Endothelial cell of umbilical vein (primary cell): ENCODE results near the gene CIZ1. TPM values are rescaled to one million over a fixed set of nuclear protein-coding genes. Genes with fewer than 3 reads are reported as not detected.

Experiments
- BruUV-seq: library from RNA; stranded (reverse); fragments of 400-500 nt; replicated peaks from 2 replicates; lab custom pipeline; 2021; lab: Mats Ljungman, UMichigan
- CTCF ChIA-PET: fragments of 300-600, 350-600 bp; sonication (Branson Sonifier 250); formaldehyde crosslinking; loops from one replicate; lab custom pipeline; 2021; ENCODE audit warnings: antibody characterized with exemption, inconsistent platforms; lab: Charles Lee
- POLR2A ChIA-PET: fragments of 300-600, 350-600 bp; sonication (Branson Sonifier 250); formaldehyde crosslinking; loops from one replicate; lab custom pipeline; 2021; ENCODE audit warnings: antibody characterized with exemption, inconsistent platforms; lab: Charles Lee
- DNase-seq: peaks from one replicate; pipeline ENCODE4 v3.0.0-alpha.2; 2011; ENCODE audit warnings: low read depth, low spot score
- FAIRE-seq: peaks from 2 replicates; lab custom pipeline; 2011; peaks lifted over from hg19 to GRCh38; lab: Jason Lieb, UNC
- H2AFZ ChIP-seq: 2 replicates; pipeline ENCODE4 v1.6.0; 2012; ENCODE audit warnings: low read depth, low read length, control low read depth, inconsistent platforms
- H3K27ac ChIP-seq: 2 replicates; pipeline ENCODE4 v1.5.1; 2011; ENCODE audit warnings: low read depth, mild to moderate bottlenecking, control low read depth, low read length, moderate library complexity; ENCODE audit not compliant: insufficient read depth
- H3K27me3 ChIP-seq, 2 experiments: 2 replicates each; pipeline versions ENCODE4 v1.6.0 to v1.6.1; 2011; ENCODE audit warnings: low read length in 2 of 2, mixed read lengths in 1 of 2; ENCODE audit not compliant: control insufficient read depth in 2 of 2, insufficient read depth in 2 of 2
- H3K36me3 ChIP-seq, 2 experiments: 2 replicates in 1 of 2; 3 replicates in 1 of 2; pipeline ENCODE4 v1.5.1; 2011; ENCODE audit warnings: low read length in 2 of 2, mild to moderate bottlenecking in 1 of 2, moderate library complexity in 1 of 2; ENCODE audit not compliant: control insufficient read depth in 2 of 2, insufficient read depth in 2 of 2; ENCODE audit errors: extremely low read depth in 1 of 2
- H3K4me1 ChIP-seq: 3 replicates; pipeline ENCODE4 v1.5.1; 2011; ENCODE audit warnings: mild to moderate bottlenecking, low read length; ENCODE audit not compliant: control insufficient read depth, insufficient read depth; ENCODE audit errors: extremely low read depth
- H3K4me2 ChIP-seq: 2 replicates; pipeline ENCODE4 v1.6.1; 2011; ENCODE audit warnings: low read length, control low read depth, mixed read lengths; ENCODE audit not compliant: insufficient read depth
- H3K4me3 ChIP-seq, 3 experiments: fragments of 200-600 bp in 1 of 3; sonication (generic), shearing (Covaris generic) in 1 of 3; replicated peaks in 1 of 3; 2 replicates each; pipeline ENCODE4 v1.5.1; 2011 to 2016; ENCODE audit warnings: control low read depth in 3 of 3, low read length in 3 of 3, mild to moderate bottlenecking in 2 of 3, inconsistent platforms in 1 of 3, low read depth in 1 of 3, moderate library complexity in 1 of 3; ENCODE audit not compliant: insufficient read depth in 1 of 3
- H3K79me2 ChIP-seq: 2 replicates; pipeline ENCODE4 v1.6.0; 2012; ENCODE audit warnings: low read length, inconsistent platforms; ENCODE audit not compliant: control insufficient read depth, insufficient read depth
- H3K9ac ChIP-seq: replicated peaks from 2 replicates; pipeline ENCODE3; 2011; ENCODE audit warnings: low read length, control low read depth; ENCODE audit not compliant: insufficient read depth; ENCODE audit errors: extremely low read depth
- H3K9me1 ChIP-seq: replicated peaks from 3 replicates; pipeline ENCODE4 v1.6.0; 2011; ENCODE audit warnings: mild to moderate bottlenecking, low read length; ENCODE audit not compliant: control insufficient read depth, insufficient read depth; ENCODE audit errors: extremely low read depth
- H3K9me3 ChIP-seq: replicated peaks from 2 replicates; pipeline ENCODE4 v1.5.1; 2012; ENCODE audit warnings: low read length, inconsistent platforms; ENCODE audit not compliant: control insufficient read depth, insufficient read depth
- H4K20me1 ChIP-seq: replicated peaks from 2 replicates; pipeline ENCODE3; 2011; ENCODE audit warnings: mild to moderate bottlenecking, low read length; ENCODE audit not compliant: control insufficient read depth, insufficient read depth; ENCODE audit errors: extremely low read depth
- EZH2 ChIP-seq: IDR thresholded peaks from 2 replicates; pipeline ENCODE4 v1.6.1; 2012; ENCODE audit warnings: borderline replicate concordance, low read depth, mild to moderate bottlenecking, moderate library complexity, low read length, inconsistent platforms; ENCODE audit not compliant: severe bottlenecking
- FOS ChIP-seq: IDR thresholded peaks from 2 replicates; pipeline ENCODE4 v1.6.1; 2011; ENCODE audit warnings: mild to moderate bottlenecking, low read length, moderate library complexity, borderline replicate concordance; ENCODE audit not compliant: insufficient read depth
- GATA2 ChIP-seq: IDR thresholded peaks from 2 replicates; pipeline ENCODE4 v1.7.0; 2011; ENCODE audit warnings: low read depth, mild to moderate bottlenecking, moderate library complexity, mixed read lengths, low read length; ENCODE audit not compliant: insufficient read length, insufficient read depth
- JUN ChIP-seq: IDR thresholded peaks from 2 replicates; pipeline ENCODE4 v1.6.1; 2011; ENCODE audit warnings: borderline replicate concordance, low read depth; ENCODE audit not compliant: insufficient read length, insufficient read depth
- MYC ChIP-seq: IDR thresholded peaks from one replicate; pipeline ENCODE4 v1.6.1; 2011; ENCODE audit warnings: mild to moderate bottlenecking, low read depth, low read length
- POLR2A ChIP-seq: IDR thresholded peaks from 2 replicates; pipeline ENCODE4 v1.6.1; 2012; ENCODE audit warnings: low read depth, mild to moderate bottlenecking, control low read depth, low read length
- POLR2AphosphoS5 ChIP-seq: IDR thresholded peaks from 2 replicates; pipeline ENCODE4 v1.6.1; 2012; ENCODE audit warnings: low read depth, mild to moderate bottlenecking, control low read depth, low read length, moderate library complexity; ENCODE audit not compliant: insufficient read depth
- dilution Hi-C: fragments of 300-500 bp; cut with MboI; formaldehyde crosslinking; loops from one replicate; pipeline ENCODE4 v1.15.0; 2019; ENCODE audit warnings: low sequenced_read_pairs; ENCODE audit not compliant: extremely low pct_ligation_motif_present
- intact Hi-C: fragments of 100-400 bp; cut with micrococcal nuclease; formaldehyde crosslinking; loops from one replicate; pipeline ENCODE4 v1.10.0; 2022
- polyA plus RNA-seq, 4 experiments: library from polyadenylated mRNA; depleted of rRNA in 3 of 4; stranded (reverse) in 3 of 4; unstranded in 1 of 4; fragments of >200 nt; gene quantifications; 2 replicates each; pipeline versions ENCODE4 v1.2.1 to v1.2.3, GENCODE V29; 2011 to 2012; ENCODE audit warnings: missing spikeins in 1 of 4
- total RNA-seq: library from RNA; stranded (reverse); gene quantifications from 2 replicates; pipeline ENCODE4 v1.2.3, GENCODE V29; 2021
- TF ChIP-seq, protein P1 (sequence below), 2 donors: IDR thresholded peaks; 1 replicate in 1 of 2; 2 replicates in 1 of 2; pipeline ENCODE4 v1.5.1; 2011; ENCODE audit warnings: low read length in 2 of 2, mild to moderate bottlenecking in 2 of 2, moderate library complexity in 2 of 2, control low read depth in 1 of 2, inconsistent platforms in 1 of 2, low read depth in 1 of 2; ENCODE audit not compliant: insufficient read depth in 1 of 2; ENCODE audit errors: extremely low read depth in 1 of 2
- TF ChIP-seq, protein P2 (sequence below): IDR thresholded peaks from 2 replicates; pipeline ENCODE4 v1.6.1; 2011; ENCODE audit not compliant: insufficient read depth, insufficient read length

The CIZ1 gene
- total and polyA plus RNA-seq, 2 donors (not counting 3 experiments of a cell fraction or from before 2014, with no cell fraction given), result 88.3 to 150 TPM

DNA sequence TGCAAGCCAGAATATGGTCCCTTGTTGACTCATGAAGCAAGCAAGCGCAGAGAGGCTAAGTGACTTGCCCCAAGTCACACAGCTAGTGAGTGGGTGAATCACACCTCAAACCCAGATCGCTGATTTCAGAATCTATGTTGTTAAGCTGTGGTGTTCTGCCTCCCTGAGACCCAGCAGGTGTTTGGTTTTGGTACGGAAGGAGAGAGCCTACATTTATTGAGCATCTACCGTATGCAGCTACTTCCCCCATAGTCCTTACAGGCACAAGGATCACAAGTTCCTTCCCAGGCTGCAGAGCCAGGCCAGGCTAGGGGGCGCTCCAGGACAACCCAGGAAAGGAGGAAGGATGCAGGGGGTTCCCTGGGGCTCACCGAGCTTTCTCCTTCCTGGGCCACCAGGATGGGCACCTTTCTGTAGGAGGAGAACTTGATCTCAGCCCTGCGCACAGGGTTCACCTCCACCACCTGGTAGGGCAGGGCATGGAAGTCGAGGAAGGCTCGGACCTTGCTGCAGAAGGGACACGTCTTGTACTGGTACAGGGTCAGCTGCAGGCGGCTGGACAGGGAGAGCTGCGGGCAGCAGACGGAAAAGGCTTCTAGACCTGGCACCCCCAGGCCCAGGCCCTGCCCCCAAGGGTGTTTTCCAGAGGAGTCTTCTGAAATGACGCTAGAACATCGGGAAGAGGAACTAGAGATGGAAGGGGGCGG lies 66.3 kb downstream of the CIZ1 start:
- CTCF ChIA-PET, result interaction anchor here (0.6 to 2.1 kb wide), 13 partner anchors 7 to 181 kb away, joined by 3 to 12 read pairs (median 4); partner anchors contain the start of genes BBLN and NAIF1
- Histone ChIP-seq H4K20me1 (no peaks in the 10 kb centered on the region), H3K9me1 (no peaks in the 10 kb centered on the region), H3K4me1 (peaks cover 11% of the 10 kb centered on the region), H3K27me3 (no peaks in the 10 kb centered on the region), H2AFZ (no peak overlapping the region), H3K4me2 (no peak overlapping the region), H3K9ac (no peak overlapping the region), H3K4me3 (no peak overlapping the region), H3K36me3 (peaks cover 0 to 16% of the 10 kb centered on the region in 2 experiments), H3K79me2 (peaks cover 11% of the 10 kb centered on the region), H3K9me3 (no peaks in the 10 kb centered on the region), H3K27ac (no peak overlapping the region)
- no TSS peak for BruUV-seq
- FAIRE-seq, result no peak
- POLR2A ChIA-PET, result no interaction called here
- DNase-seq, result peak; percentile 56
- TF ChIP-seq, protein P1, sequence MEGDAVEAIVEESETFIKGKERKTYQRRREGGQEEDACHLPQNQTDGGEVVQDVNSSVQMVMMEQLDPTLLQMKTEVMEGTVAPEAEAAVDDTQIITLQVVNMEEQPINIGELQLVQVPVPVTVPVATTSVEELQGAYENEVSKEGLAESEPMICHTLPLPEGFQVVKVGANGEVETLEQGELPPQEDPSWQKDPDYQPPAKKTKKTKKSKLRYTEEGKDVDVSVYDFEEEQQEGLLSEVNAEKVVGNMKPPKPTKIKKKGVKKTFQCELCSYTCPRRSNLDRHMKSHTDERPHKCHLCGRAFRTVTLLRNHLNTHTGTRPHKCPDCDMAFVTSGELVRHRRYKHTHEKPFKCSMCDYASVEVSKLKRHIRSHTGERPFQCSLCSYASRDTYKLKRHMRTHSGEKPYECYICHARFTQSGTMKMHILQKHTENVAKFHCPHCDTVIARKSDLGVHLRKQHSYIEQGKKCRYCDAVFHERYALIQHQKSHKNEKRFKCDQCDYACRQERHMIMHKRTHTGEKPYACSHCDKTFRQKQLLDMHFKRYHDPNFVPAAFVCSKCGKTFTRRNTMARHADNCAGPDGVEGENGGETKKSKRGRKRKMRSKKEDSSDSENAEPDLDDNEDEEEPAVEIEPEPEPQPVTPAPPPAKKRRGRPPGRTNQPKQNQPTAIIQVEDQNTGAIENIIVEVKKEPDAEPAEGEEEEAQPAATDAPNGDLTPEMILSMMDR (IDR thresholded peaks at IDR 0.05; ENCODE audit: extremely low read depth in 1 of 2, insufficient read depth in 1 of 2, low read depth in 1 of 2, low read length in 2 of 2), result peak; percentile 58 to 67
- no peak for TF ChIP-seq GATA2
- no peak for TF ChIP-seq POLR2A
- dilution Hi-C loops (no loop called here), intact Hi-C loops (no loop called here)

DNA sequence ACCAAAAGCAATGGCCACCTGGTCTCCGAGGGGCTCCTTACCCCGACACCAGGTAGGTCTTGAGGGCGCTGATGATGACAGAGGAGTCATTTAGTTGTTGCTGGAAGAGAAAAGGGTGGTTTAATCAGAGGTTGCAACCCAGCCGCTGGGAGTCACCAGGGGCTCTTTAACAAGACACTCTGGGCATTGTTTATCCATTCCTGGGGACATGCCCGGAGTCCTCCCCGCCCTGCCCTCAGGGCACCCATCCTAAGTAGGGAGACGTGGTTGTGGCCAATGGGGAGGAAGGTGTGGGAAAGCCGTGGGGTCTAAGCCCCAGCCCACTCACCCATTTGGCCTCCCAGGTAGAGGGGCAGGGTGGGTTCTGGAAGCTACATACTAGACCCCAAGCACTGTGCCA lies 66.9 kb downstream of the CIZ1 start:
- Histone ChIP-seq H3K4me2 (no peak overlapping the region), H3K79me2 (peaks cover 11% of the 10 kb centered on the region), H3K27ac (no peak overlapping the region), H3K9ac (no peak overlapping the region), H3K27me3 (no peaks in the 10 kb centered on the region), H3K4me1 (peaks cover 11% of the 10 kb centered on the region), H3K9me3 (no peaks in the 10 kb centered on the region), H3K9me1 (no peaks in the 10 kb centered on the region), H4K20me1 (no peaks in the 10 kb centered on the region), H2AFZ (no peak overlapping the region), H3K36me3 (peaks cover 0 to 16% of the 10 kb centered on the region in 2 experiments), H3K4me3 (no peak overlapping the region)
- CTCF ChIA-PET, result interaction anchor here (0.6 to 2.1 kb wide), 12 partner anchors 10 to 181 kb away, joined by 3 to 12 read pairs (median 4); partner anchors contain the start of genes BBLN and NAIF1
- intact Hi-C loops (no loop called here), dilution Hi-C loops (no loop called here)
- POLR2A ChIA-PET, result interaction anchor here (0.5 kb wide), 1 partner anchor 176 kb away, joined by 3 read pairs; no protein-coding TSS in a partner anchor
- BruUV-seq, result no TSS peak
- FAIRE-seq, result no peak
- DNase-seq, result no peak
- no peak for TF ChIP-seq EZH2
- no peak for TF ChIP-seq POLR2A
- TF ChIP-seq MYC, result no peak
- TF ChIP-seq POLR2AphosphoS5, result no peak
- no peak for TF ChIP-seq FOS
- TF ChIP-seq, protein P2, sequence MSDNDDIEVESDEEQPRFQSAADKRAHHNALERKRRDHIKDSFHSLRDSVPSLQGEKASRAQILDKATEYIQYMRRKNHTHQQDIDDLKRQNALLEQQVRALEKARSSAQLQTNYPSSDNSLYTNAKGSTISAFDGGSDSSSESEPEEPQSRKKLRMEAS, result no peak
- TF ChIP-seq GATA2, result no peak
- no peak for TF ChIP-seq JUN
- TF ChIP-seq, protein P1 (IDR thresholded peaks at IDR 0.05; ENCODE audit: extremely low read depth in 1 of 2, insufficient read depth in 1 of 2, low read depth in 1 of 2, low read length in 2 of 2), result no peak
